Fibroblast of lung (primary cell): ENCODE measurements around the gene ELMOD1. TPM values are rescaled to one million over a fixed set of nuclear protein-coding genes. Genes with fewer than 3 reads are reported as not detected.

Experiments used
- DNase-seq, 2 donors: peaks; one replicate each; pipeline versions ENCODE4 v3.0.0 to v3.0.0-alpha.2; 2010; ENCODE audit warnings: low read depth in 2 of 2
- H2AFZ ChIP-seq: 2 replicates; pipeline ENCODE4 v1.5.1; 2012; ENCODE audit warnings: low read length, control low read depth, inconsistent platforms
- H3K27ac ChIP-seq: 2 replicates; pipeline ENCODE4 v1.5.1; 2011; ENCODE audit warnings: low read length, control low read depth; ENCODE audit not compliant: insufficient read depth
- H3K27me3 ChIP-seq: 2 replicates; pipeline ENCODE4 v1.5.1; 2011; ENCODE audit warnings: mild to moderate bottlenecking, low read length; ENCODE audit not compliant: control insufficient read depth, insufficient read depth
- H3K36me3 ChIP-seq: 2 replicates; pipeline ENCODE4 v1.5.1; 2011; ENCODE audit warnings: low read length; ENCODE audit not compliant: control insufficient read depth, insufficient read depth
- H3K4me1 ChIP-seq: 2 replicates; pipeline ENCODE4 v1.5.1; 2011; ENCODE audit warnings: low read length; ENCODE audit not compliant: control insufficient read depth, insufficient read depth; ENCODE audit errors: extremely low read depth
- H3K4me2 ChIP-seq: 2 replicates; pipeline ENCODE4 v1.5.1; 2011; ENCODE audit warnings: low read length, control low read depth; ENCODE audit not compliant: insufficient read depth; ENCODE audit errors: extremely low read depth
- H3K4me3 ChIP-seq, 4 experiments: fragments of 200-600 bp in 1 of 4; sonication (generic) in 1 of 4; replicated peaks in 1 of 4; 2 replicates each; pipeline ENCODE4 v1.5.1; 2011 to 2016; ENCODE audit warnings: low read length in 4 of 4, low read depth in 3 of 4, mild to moderate bottlenecking in 3 of 4, control low read depth in 2 of 4, inconsistent platforms in 1 of 4, mixed read lengths in 1 of 4; ENCODE audit not compliant: insufficient read depth in 1 of 4; ENCODE audit errors: control extremely low read depth in 1 of 4
- H3K79me2 ChIP-seq: 2 replicates; pipeline ENCODE4 v1.5.1; 2012; ENCODE audit warnings: mild to moderate bottlenecking, low read length, inconsistent platforms; ENCODE audit not compliant: control insufficient read depth, insufficient read depth
- H3K9ac ChIP-seq: 2 replicates; pipeline ENCODE4 v1.5.1; 2011; ENCODE audit warnings: mild to moderate bottlenecking, low read length, control low read depth; ENCODE audit not compliant: insufficient read depth
- H3K9me3 ChIP-seq: 2 replicates; pipeline ENCODE4 v1.5.1; 2012; ENCODE audit warnings: low read depth, low read length; ENCODE audit not compliant: control insufficient read depth, insufficient read depth
- H4K20me1 ChIP-seq: 2 replicates; pipeline ENCODE4 v1.5.1; 2011; ENCODE audit warnings: low read length; ENCODE audit not compliant: control insufficient read depth, insufficient read depth; ENCODE audit errors: extremely low read depth
- CTCF ChIP-seq, 2 donors: IDR thresholded peaks in 1 of 2; conservative IDR thresholded peaks in 1 of 2; 1 replicate in 1 of 2; 2 replicates in 1 of 2; pipeline ENCODE4 v1.5.1; 2011 to 2012; ENCODE audit warnings: low read length in 2 of 2, control low read depth in 1 of 2, inconsistent platforms in 1 of 2, low read depth in 1 of 2, mild to moderate bottlenecking in 1 of 2
- EZH2 ChIP-seq: IDR thresholded peaks from 2 replicates; pipeline ENCODE4 v1.5.1; 2012; ENCODE audit warnings: low read length, control low read depth, mild to moderate bottlenecking; ENCODE audit errors: missing control alignments
- polyA plus RNA-seq, 2 donors: library from polyadenylated mRNA; depleted of rRNA in 1 of 2; stranded (reverse) in 1 of 2; unstranded in 1 of 2; fragments of >200 nt; gene quantifications; 2 replicates each; pipeline ENCODE4 v1.2.1, GENCODE V29; 2011 to 2012; ENCODE audit warnings: missing spikeins in 1 of 2
- total RNA-seq: library from RNA; depleted of rRNA; stranded (reverse); fragments of >200 nt; gene quantifications from 2 replicates; pipeline ENCODE4 v1.2.1, GENCODE V29; 2014

ELMOD1 gene
- total and polyA plus RNA-seq, 2 donors (not counting 1 experiment from before 2014, with no cell fraction given) = 0.17 to 0.91 TPM

- no peak overlapping the region for H3K9ac ChIP-seq
- H3K27me3 ChIP-seq = no peaks in the 10 kb centered on the region
- TF ChIP-seq CTCF (conservative IDR thresholded peaks at IDR 0.05 in 1 of 2, IDR thresholded peaks at IDR 0.05 in 1 of 2; ENCODE audit: low read depth in 1 of 2, low read length in 2 of 2) (no peak), EZH2 (no peak)
- DNase-seq = no peak
- H3K27ac ChIP-seq = no peak overlapping the region
- H3K9me3 ChIP-seq = no peaks in the 10 kb centered on the region
- H3K4me2 ChIP-seq = no peak overlapping the region
- H3K79me2 ChIP-seq = peaks cover 3% of the 10 kb centered on the region
- H3K36me3 ChIP-seq = no peaks in the 10 kb centered on the region
- peaks cover 9% of the 10 kb centered on the region for H3K4me1 ChIP-seq
- H4K20me1 ChIP-seq = no peaks in the 10 kb centered on the region
- no peak overlapping the region for H2AFZ ChIP-seq
- no peak overlapping the region for H3K4me3 ChIP-seq
Observed at GRCh38 chr11:107566569-107566968, 24.4 kb upstream of the ELMOD1 start.

- Histone ChIP-seq H3K79me2 (peaks cover 3% of the 10 kb centered on the region), H3K4me1 (peaks cover 6% of the 10 kb centered on the region), H3K36me3 (no peaks in the 10 kb centered on the region), H4K20me1 (no peaks in the 10 kb centered on the region), H3K27me3 (no peaks in the 10 kb centered on the region), H2AFZ (no peak overlapping the region), H3K4me3 (no peak overlapping the region), H3K4me2 (no peak overlapping the region), H3K9ac (no peak overlapping the region), H3K9me3 (no peaks in the 10 kb centered on the region), H3K27ac (no peak overlapping the region)
- no peak for DNase-seq
- TF ChIP-seq CTCF (conservative IDR thresholded peaks at IDR 0.05 in 1 of 2, IDR thresholded peaks at IDR 0.05 in 1 of 2; ENCODE audit: low read depth in 1 of 2, low read length in 2 of 2) (no peak), EZH2 (no peak)
Observed at GRCh38 chr11:107567739-107568335, 23.1 kb upstream of the ELMOD1 start.

- Histone ChIP-seq H3K4me1 (no peaks in the 10 kb centered on the region), H3K9ac (no peak overlapping the region), H3K27ac (no peak overlapping the region), H2AFZ (no peak overlapping the region), H3K4me3 (no peak overlapping the region), H3K9me3 (no peaks in the 10 kb centered on the region), H3K79me2 (no peaks in the 10 kb centered on the region), H4K20me1 (no peaks in the 10 kb centered on the region), H3K4me2 (no peak overlapping the region), H3K36me3 (no peaks in the 10 kb centered on the region), H3K27me3 (no peaks in the 10 kb centered on the region)
- TF ChIP-seq EZH2 (no peak), CTCF (conservative IDR thresholded peaks at IDR 0.05 in 1 of 2, IDR thresholded peaks at IDR 0.05 in 1 of 2; ENCODE audit: low read depth in 1 of 2, low read length in 2 of 2) (no peak)
- DNase-seq = no peak
Observed at GRCh38 chr11:107570015-107570414, 20.9 kb upstream of the ELMOD1 start.
